ENCODE measurements around the gene CDT1. TPM values are rescaled to one million over a fixed set of nuclear protein-coding genes. Genes with fewer than 3 reads are reported as not detected.

Gene CDT1
- 79.6 and 79.9 TPM in 2 replicates for total RNA-seq
- long read RNA-seq, partial matches to known transcripts, result 1 of 1 reads
- long read RNA-seq, other reads (novel, unspliced or antisense), result 0 of 1 reads

GRCh38 chr16:88803264-88803987, at the start of gene CDT1:
CDT1 (plus strand) TSS chr16:88803789; CDS start chr16:88803832, 43 bp downstream.
- Mint-ChIP-seq H3K27ac (ENCODE audit: unreplicated experiment) (no peak within 1 kb of the TSS), H3K9me3 (no peaks in the 10 kb centered on the region), H3K4me3 (peak within 1 kb of the TSS; percentile 87), H3K27me3 (ENCODE audit: low read depth) (peaks cover 4% of the 10 kb centered on the region), H3K36me3 (ENCODE audit: low read depth) (no peaks in the 10 kb centered on the region), H3K4me1 (no peaks in the 10 kb centered on the region)
- no peak for TF ChIP-seq CTCF (conservative IDR thresholded peaks at IDR 0.05)
- DNase-seq (ENCODE audit: low read depth, low spot score), result peak; percentile 91

GRCh38 chr16:88754109-88754911, 49.3 kb upstream of the CDT1 start:
- H3K4me1 Mint-ChIP-seq, result peaks cover 12% of the 10 kb centered on the region
- no peaks in the 10 kb centered on the region for H3K27me3 Mint-ChIP-seq (ENCODE audit: low read depth)
- H3K36me3 Mint-ChIP-seq (ENCODE audit: low read depth), result no peaks in the 10 kb centered on the region
- no peak overlapping the region for H3K4me3 Mint-ChIP-seq
- TF ChIP-seq CTCF (conservative IDR thresholded peaks at IDR 0.05), result no peak
- no peak for DNase-seq (ENCODE audit: low read depth, low spot score)
- no peak overlapping the region for H3K27ac Mint-ChIP-seq (ENCODE audit: unreplicated experiment)
- no peaks in the 10 kb centered on the region for H3K9me3 Mint-ChIP-seq

- no peaks in the 10 kb centered on the region for H3K9me3 Mint-ChIP-seq
- no peaks in the 10 kb centered on the region for H3K36me3 Mint-ChIP-seq (ENCODE audit: low read depth)
- TF ChIP-seq CTCF (conservative IDR thresholded peaks at IDR 0.05), result peak; percentile 56
- DNase-seq (ENCODE audit: low read depth, low spot score), result no peak
- no peaks in the 10 kb centered on the region for H3K27me3 Mint-ChIP-seq (ENCODE audit: low read depth)
- H3K27ac Mint-ChIP-seq (ENCODE audit: unreplicated experiment), result no peak overlapping the region
- H3K4me1 Mint-ChIP-seq, result peaks cover 15% of the 10 kb centered on the region
- H3K4me3 Mint-ChIP-seq, result no peak overlapping the region
These were observed 48.5 kb upstream of the CDT1 start for GRCh38 chr16:88754912-88755744.

GRCh38 chr16:88755745-88756443, 47.7 kb upstream of the CDT1 start:
- H3K36me3 Mint-ChIP-seq (ENCODE audit: low read depth), result no peaks in the 10 kb centered on the region
- no peak for DNase-seq (ENCODE audit: low read depth, low spot score)
- no peak overlapping the region for H3K27ac Mint-ChIP-seq (ENCODE audit: unreplicated experiment)
- H3K4me1 Mint-ChIP-seq, result peaks cover 15% of the 10 kb centered on the region
- no peaks in the 10 kb centered on the region for H3K27me3 Mint-ChIP-seq (ENCODE audit: low read depth)
- H3K4me3 Mint-ChIP-seq, result no peak overlapping the region
- no peak for TF ChIP-seq CTCF (conservative IDR thresholded peaks at IDR 0.05)
- no peaks in the 10 kb centered on the region for H3K9me3 Mint-ChIP-seq

Data from neural crest cell (in vitro differentiated cells).